ENCODE measurements around the gene CDKL5.
A peak's percentile ranks its signal among the peaks of the same experiment; 100 is the strongest.

The CDKL5 gene

DNA sequence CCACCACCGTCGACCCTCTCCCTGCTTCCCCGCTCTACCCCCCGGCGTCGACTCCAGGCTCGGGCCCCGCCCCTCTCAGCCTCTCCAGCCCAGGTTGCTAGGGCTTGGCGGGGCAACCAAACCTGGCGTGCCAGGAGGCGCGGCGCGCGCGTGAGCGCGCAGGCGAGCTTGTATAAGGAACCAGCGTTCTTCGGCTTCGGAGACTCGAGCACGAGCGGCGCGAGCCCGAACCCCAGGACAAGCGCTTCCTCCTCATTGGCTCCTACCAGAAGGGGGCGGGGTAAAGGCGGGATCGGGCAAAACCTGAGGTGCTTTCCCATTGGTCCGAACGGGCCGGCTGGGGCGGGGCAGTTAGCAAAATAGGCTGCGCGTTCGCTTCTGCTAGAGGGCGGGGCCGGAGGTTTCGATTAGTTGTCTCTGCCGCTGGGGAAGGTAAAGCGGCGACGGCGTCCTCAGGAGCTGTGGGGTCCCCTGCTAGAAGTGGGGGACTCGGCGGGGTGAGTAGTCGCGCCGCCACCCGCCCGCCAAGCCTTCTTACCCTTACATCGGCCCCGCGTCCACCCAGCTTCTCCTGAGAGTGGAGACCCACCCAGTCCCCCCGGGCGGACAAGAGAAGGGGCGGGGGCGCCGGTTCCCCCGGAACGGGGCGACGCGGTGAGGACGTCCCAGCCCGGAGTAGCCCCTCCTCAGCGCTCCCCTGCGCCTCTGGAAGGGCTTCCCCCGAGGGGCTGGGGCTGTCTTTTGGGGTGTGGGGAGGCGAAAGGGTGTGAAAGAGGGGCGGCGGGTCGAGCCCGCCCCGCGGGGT, at the start of gene CDKL5:
Gene CDKL5, plus strand, starts transcription at position 410 of the 805 bp plus-strand sequence. CDS start 81,489 bp downstream, outside the sequence.
- no peak within 1 kb of the TSS for H3K27ac Mint-ChIP-seq
- peaks cover 22% of the 10 kb centered on the region for H3K4me1 Mint-ChIP-seq
- TF ChIP-seq, protein P1, sequence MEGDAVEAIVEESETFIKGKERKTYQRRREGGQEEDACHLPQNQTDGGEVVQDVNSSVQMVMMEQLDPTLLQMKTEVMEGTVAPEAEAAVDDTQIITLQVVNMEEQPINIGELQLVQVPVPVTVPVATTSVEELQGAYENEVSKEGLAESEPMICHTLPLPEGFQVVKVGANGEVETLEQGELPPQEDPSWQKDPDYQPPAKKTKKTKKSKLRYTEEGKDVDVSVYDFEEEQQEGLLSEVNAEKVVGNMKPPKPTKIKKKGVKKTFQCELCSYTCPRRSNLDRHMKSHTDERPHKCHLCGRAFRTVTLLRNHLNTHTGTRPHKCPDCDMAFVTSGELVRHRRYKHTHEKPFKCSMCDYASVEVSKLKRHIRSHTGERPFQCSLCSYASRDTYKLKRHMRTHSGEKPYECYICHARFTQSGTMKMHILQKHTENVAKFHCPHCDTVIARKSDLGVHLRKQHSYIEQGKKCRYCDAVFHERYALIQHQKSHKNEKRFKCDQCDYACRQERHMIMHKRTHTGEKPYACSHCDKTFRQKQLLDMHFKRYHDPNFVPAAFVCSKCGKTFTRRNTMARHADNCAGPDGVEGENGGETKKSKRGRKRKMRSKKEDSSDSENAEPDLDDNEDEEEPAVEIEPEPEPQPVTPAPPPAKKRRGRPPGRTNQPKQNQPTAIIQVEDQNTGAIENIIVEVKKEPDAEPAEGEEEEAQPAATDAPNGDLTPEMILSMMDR (IDR thresholded peaks at IDR 0.05) = no peak
- peaks cover 20% of the 10 kb centered on the region for H3K27me3 Mint-ChIP-seq (ENCODE audit: low read depth, poor library complexity)
- peak; percentile 95 for DNase-seq
- H3K9me3 Mint-ChIP-seq = peaks cover 43% of the 10 kb centered on the region
- no peaks in the 10 kb centered on the region for H3K36me3 Mint-ChIP-seq (ENCODE audit: low read depth)
- peak within 1 kb of the TSS; percentile 89 for H3K4me3 Mint-ChIP-seq

DNA sequence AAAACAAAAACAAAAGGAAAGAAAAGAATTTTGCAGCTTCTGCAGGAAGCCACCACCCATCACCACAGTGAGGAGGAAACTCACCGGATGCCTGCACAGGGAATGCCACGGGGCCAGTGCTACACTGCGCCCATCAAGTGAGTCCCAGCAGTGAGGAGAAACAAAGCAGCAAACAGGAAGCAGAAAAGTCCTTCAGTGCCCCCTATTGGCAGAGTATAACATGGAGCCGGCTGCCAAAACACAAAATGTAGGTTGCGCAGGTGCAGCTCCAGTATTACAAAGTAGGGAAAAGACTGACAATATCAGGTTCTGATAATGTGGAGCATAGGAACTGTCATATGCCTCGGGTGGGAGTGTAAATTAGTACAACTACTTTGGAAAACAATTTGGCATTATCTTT, 47.6 kb upstream of the CDKL5 start:
- Mint-ChIP-seq H3K4me1 (no peaks in the 10 kb centered on the region), H3K9me3 (peaks cover 64% of the 10 kb centered on the region), H3K27ac (no peak overlapping the region), H3K27me3 (ENCODE audit: low read depth, poor library complexity) (peaks cover 10% of the 10 kb centered on the region), H3K36me3 (ENCODE audit: low read depth) (no peaks in the 10 kb centered on the region), H3K4me3 (no peak overlapping the region)
- peak; percentile 18 for DNase-seq
- TF ChIP-seq, protein P1 (IDR thresholded peaks at IDR 0.05) = peak; percentile 48

DNA sequence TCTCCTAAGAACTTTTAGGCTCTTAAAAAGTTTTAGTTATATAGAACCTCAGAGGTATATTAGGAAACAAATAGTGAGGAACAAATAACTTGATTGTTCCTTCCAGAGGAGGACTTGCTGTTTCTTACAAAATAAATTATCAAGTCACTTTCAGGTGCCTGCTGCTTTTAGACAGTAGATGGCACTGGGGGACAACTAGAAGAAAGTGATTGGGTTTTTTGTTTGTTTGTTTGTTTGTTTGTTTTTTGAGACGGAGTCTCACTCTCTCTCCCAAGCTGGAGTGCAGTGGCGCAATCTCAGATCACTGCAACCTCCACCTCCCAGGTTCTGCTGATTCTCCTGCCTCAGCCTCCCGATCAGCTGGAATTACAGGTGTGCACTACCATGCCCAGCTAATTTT, 35.4 kb upstream of the CDKL5 start:
- Mint-ChIP-seq H3K27me3 (ENCODE audit: low read depth, poor library complexity) (peaks cover 7% of the 10 kb centered on the region), H3K4me3 (no peak overlapping the region), H3K36me3 (ENCODE audit: low read depth) (no peaks in the 10 kb centered on the region), H3K4me1 (no peaks in the 10 kb centered on the region), H3K27ac (no peak overlapping the region), H3K9me3 (peaks cover 30% of the 10 kb centered on the region)
- TF ChIP-seq, protein P1 (IDR thresholded peaks at IDR 0.05) = no peak
- DNase-seq = no peak

DNA sequence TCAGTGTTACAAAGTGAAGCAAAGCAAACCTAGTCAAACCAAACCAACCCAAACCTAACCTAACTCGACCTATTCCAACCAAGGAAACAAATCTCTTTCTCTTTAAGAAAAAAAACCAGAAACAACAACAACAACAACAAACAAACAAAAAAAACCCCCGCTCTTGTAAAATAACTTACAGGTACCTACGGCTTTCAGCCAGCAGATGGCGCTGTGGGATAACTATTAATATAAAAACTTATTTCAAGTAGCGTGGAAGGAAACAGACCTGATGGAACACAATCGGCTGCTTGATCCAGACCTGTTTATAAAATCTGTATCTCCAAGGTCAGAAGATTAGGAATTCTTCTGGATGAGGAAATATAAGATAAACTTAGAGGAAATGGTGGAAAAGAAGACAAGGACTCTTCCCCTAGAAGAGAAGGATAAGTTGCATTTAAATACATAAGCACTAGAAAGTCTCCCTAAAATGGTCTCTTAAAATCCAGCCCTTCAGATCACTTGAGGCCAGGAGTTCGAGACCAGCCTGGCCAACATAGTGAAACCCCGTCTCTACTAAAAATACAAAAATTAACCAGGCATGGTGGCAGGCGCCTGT, 34.4 kb upstream of the CDKL5 start:
- Mint-ChIP-seq H3K4me3 (no peak overlapping the region), H3K27me3 (ENCODE audit: low read depth, poor library complexity) (peaks cover 7% of the 10 kb centered on the region)
- DNase-seq = peak; percentile 70

DNA sequence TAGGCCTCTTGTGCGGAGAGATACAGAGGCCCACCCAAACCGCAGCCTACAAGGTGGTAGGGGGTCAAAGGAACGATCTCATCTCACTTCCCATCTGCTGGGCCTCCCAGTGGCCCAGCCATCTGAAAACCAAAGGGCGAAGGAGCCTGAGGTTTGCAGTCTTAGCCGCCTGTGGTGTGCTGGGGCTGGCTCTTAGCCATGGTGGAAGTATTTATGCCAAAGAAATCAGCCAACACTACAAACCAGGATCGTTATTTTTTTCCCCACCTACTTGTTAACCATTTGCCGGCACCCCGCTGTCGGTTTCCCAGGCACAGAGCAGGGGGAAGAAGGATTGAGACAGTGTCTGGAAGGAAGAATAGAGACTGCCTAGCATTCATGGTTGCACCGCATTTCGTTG, 30.9 kb upstream of the CDKL5 start:
- H3K9me3 Mint-ChIP-seq = peaks cover 27% of the 10 kb centered on the region
- H3K27ac Mint-ChIP-seq = no peak overlapping the region
- DNase-seq = no peak
- no peak overlapping the region for H3K4me3 Mint-ChIP-seq
- H3K27me3 Mint-ChIP-seq (ENCODE audit: low read depth, poor library complexity) = peaks cover 7% of the 10 kb centered on the region
- H3K4me1 Mint-ChIP-seq = no peaks in the 10 kb centered on the region
- H3K36me3 Mint-ChIP-seq (ENCODE audit: low read depth) = no peaks in the 10 kb centered on the region
- TF ChIP-seq, protein P1 (IDR thresholded peaks at IDR 0.05) = no peak

More for the DNA sequence above, 34.4 kb upstream of the CDKL5 start:
- TF ChIP-seq, protein P1 (IDR thresholded peaks at IDR 0.05) = peak; percentile 67
- Mint-ChIP-seq H3K4me1 (no peaks in the 10 kb centered on the region), H3K27ac (no peak overlapping the region), H3K9me3 (peaks cover 27% of the 10 kb centered on the region), H3K36me3 (ENCODE audit: low read depth) (no peaks in the 10 kb centered on the region)

All from nephron progenitor cell (in vitro differentiated cells).